Spleen (tissue), 7 donors: Measurements from ENCODE around the gene SDK1.

Experiments used
- CTCF ChIP-seq, 11 experiments: fragments of 200-600 bp in 7 of 11; fragments of 450-650 bp in 4 of 11; sonication (generic) in 4 of 11; IDR thresholded peaks in 8 of 11; conservative IDR thresholded peaks in 3 of 11; 1 replicate in 7 of 11; 2 replicates in 4 of 11; pipeline versions ENCODE4 v1.4.0 to v1.8.0; 2016 to 2021; ENCODE audit warnings: antibody characterized with exemption in 11 of 11, inconsistent platforms in 4 of 11, mild to moderate bottlenecking in 1 of 11
- POLR2A ChIP-seq, 3 donors: fragments of 450-650 bp; IDR thresholded peaks; one replicate each; pipeline ENCODE4 v1.5.1; 2017; ENCODE audit warnings: antibody characterized with exemption in 3 of 3, mild to moderate bottlenecking in 1 of 3
- POLR2AphosphoS5 ChIP-seq, 3 donors: sonication (generic); formaldehyde crosslinking; IDR thresholded peaks; one replicate each; pipeline ENCODE4 v1.5.1; 2017; ENCODE audit warnings: antibody characterized with exemption in 3 of 3
- donor health status: DM: no; HTN: no; CAD: no; lungs with moderate emphysema.
- donor health status: DM: no; HTN: no; CAD: no.
- donor health status: DM: no; HTN: no; CAD: no.

- no peak for TF ChIP-seq POLR2A (IDR thresholded peaks at IDR 0.05)
- no peak for TF ChIP-seq POLR2AphosphoS5 (IDR thresholded peaks at IDR 0.05)
- no peak for TF ChIP-seq CTCF (IDR thresholded peaks at IDR 0.05 in 8 of 11, conservative IDR thresholded peaks at IDR 0.05 in 3 of 11)
Measured at GRCh38 chr7:4182605-4183300, 881.7 kb downstream of the SDK1 start.
